ENCODE measurements around the gene MEOX1. TPM values are rescaled to one million over a fixed set of nuclear protein-coding genes. Genes with fewer than 3 reads are reported as not detected.
A peak's percentile ranks its signal among the peaks of the same experiment; 100 is the strongest.

MEOX1 gene
- total and polyA plus RNA-seq, 4 donors: 0.26 to 1.2 (median 0.70) TPM

GRCh38 chr17:43674394-43674793, 12.7 kb upstream of the MEOX1 start:
- Histone ChIP-seq H3K4me1 (ENCODE audit: control insufficient read depth in 5 of 5, insufficient read depth in 5 of 5, low read length in 5 of 5) (peaks cover 0 to 8% (median 2%) of the 10 kb centered on the region in 5 donors), H3K27ac (ENCODE audit: low read depth in 1 of 2, low read length in 1 of 2) (no peak overlapping the region), H3K36me3 (ENCODE audit: control insufficient read depth in 4 of 4, insufficient read depth in 4 of 4, low read length in 4 of 4) (no peaks in the 10 kb centered on the region), H3K9me3 (ENCODE audit: control insufficient read depth in 4 of 4, insufficient read depth in 3 of 4, low read length in 3 of 4) (no peaks in the 10 kb centered on the region), H3K4me3 (no peak overlapping the region), H3K9ac (ENCODE audit: insufficient read depth in 1 of 2, low read length in 2 of 2) (no peak overlapping the region), H3K27me3 (ENCODE audit: control insufficient read depth in 3 of 3, insufficient read depth in 3 of 3, low read length in 2 of 3) (no peaks in the 10 kb centered on the region)
- TF ChIP-seq CTCF (IDR thresholded peaks at IDR 0.05; ENCODE audit: control extremely low read depth, extremely low read depth): no peak
- ATAC-seq (ENCODE audit: insufficient read depth, low FRiP score) (no peak), DNase-seq (no peak)
- 86 to 91% methylated on average over 5 of the region's 5 CpGs for WGBS, 2 donors

- 56 to 61% methylated on average over 14 of the region's 14 CpGs for WGBS, 2 donors
- TF ChIP-seq CTCF (IDR thresholded peaks at IDR 0.05; ENCODE audit: control extremely low read depth, extremely low read depth): peak; percentile 96
- DNase-seq: peak; percentile 76 to 78 (median 77)
Measured at GRCh38 chr17:43673516-43674323, 12.0 kb upstream of the MEOX1 start.

GRCh38 chr17:43671755-43672519, 10.2 kb upstream of the MEOX1 start:
- no peak for DNase-seq
- WGBS, 2 donors: 91 to 96% methylated on average over 3 of the region's 3 CpGs
- H3K4me3 ChIP-seq: no peak overlapping the region

More at GRCh38 chr17:43673516-43674323, 12.0 kb upstream of the MEOX1 start:
- Histone ChIP-seq H3K36me3 (ENCODE audit: control insufficient read depth in 4 of 4, insufficient read depth in 4 of 4, low read length in 4 of 4) (no peaks in the 10 kb centered on the region), H3K4me1 (ENCODE audit: control insufficient read depth in 5 of 5, insufficient read depth in 5 of 5, low read length in 5 of 5) (peaks cover 0 to 8% (median 2%) of the 10 kb centered on the region in 5 donors), H3K27ac (ENCODE audit: low read depth in 1 of 2, low read length in 1 of 2) (no peak overlapping the region), H3K9me3 (ENCODE audit: control insufficient read depth in 4 of 4, insufficient read depth in 3 of 4, low read length in 3 of 4) (no peaks in the 10 kb centered on the region), H3K9ac (ENCODE audit: insufficient read depth in 1 of 2, low read length in 2 of 2) (no peak overlapping the region), H3K27me3 (ENCODE audit: control insufficient read depth in 3 of 3, insufficient read depth in 3 of 3, low read length in 2 of 3) (no peaks in the 10 kb centered on the region), H3K4me3 (no peak overlapping the region)
- ATAC-seq (ENCODE audit: insufficient read depth, low FRiP score): peak; percentile 68

More at GRCh38 chr17:43671755-43672519, 10.2 kb upstream of the MEOX1 start:
- no peaks in the 10 kb centered on the region for H3K27me3 ChIP-seq (ENCODE audit: control insufficient read depth in 3 of 3, insufficient read depth in 3 of 3, low read length in 2 of 3)
- no peak overlapping the region for H3K9ac ChIP-seq (ENCODE audit: insufficient read depth in 1 of 2, low read length in 2 of 2)
- no peak overlapping the region for H3K27ac ChIP-seq (ENCODE audit: low read depth in 1 of 2, low read length in 1 of 2)
- no peak for TF ChIP-seq CTCF (IDR thresholded peaks at IDR 0.05; ENCODE audit: control extremely low read depth, extremely low read depth)
- no peak for ATAC-seq (ENCODE audit: insufficient read depth, low FRiP score)
- H3K36me3 ChIP-seq (ENCODE audit: control insufficient read depth in 4 of 4, insufficient read depth in 4 of 4, low read length in 4 of 4): no peaks in the 10 kb centered on the region
- no peaks in the 10 kb centered on the region for H3K9me3 ChIP-seq (ENCODE audit: control insufficient read depth in 4 of 4, insufficient read depth in 3 of 4, low read length in 3 of 4)
- peaks cover 0 to 8% (median 2%) of the 10 kb centered on the region in 5 donors for H3K4me1 ChIP-seq (ENCODE audit: control insufficient read depth in 5 of 5, insufficient read depth in 5 of 5, low read length in 5 of 5)
